Measurements from ENCODE around the gene KLHDC8A. TPM values are rescaled to one million over a fixed set of nuclear protein-coding genes. Genes with fewer than 3 reads are reported as not detected.

Gene KLHDC8A
- total RNA-seq, 1 donor = not detected

GRCh38 chr1:205382561-205382960, 25.8 kb upstream of the KLHDC8A start:
- Histone ChIP-seq H2AFZ (ENCODE audit: low read length) (no peak overlapping the region), H3K27me3 (ENCODE audit: insufficient read depth, low read length) (peaks cover 6% of the 10 kb centered on the region), H3K4me3 (ENCODE audit: insufficient read depth, low read length) (no peak overlapping the region), H3K4me2 (ENCODE audit: insufficient read depth, low read length) (no peak overlapping the region), H3K9me3 (ENCODE audit: low read depth, low read length) (no peaks in the 10 kb centered on the region), H3K36me3 (ENCODE audit: insufficient read depth, low read length) (no peaks in the 10 kb centered on the region), H3K27ac (ENCODE audit: low read depth, low read length) (no peak overlapping the region), H3K79me2 (ENCODE audit: insufficient read depth, low read length) (no peaks in the 10 kb centered on the region), H3K4me1 (ENCODE audit: insufficient read depth, low read length) (no peaks in the 10 kb centered on the region), H4K20me1 (ENCODE audit: insufficient read depth, low read length) (no peaks in the 10 kb centered on the region)
- no peak for DNase-seq (ENCODE audit: insufficient read length, low spot score, missing footprints)
- no peak for TF ChIP-seq CTCF (IDR thresholded peaks at IDR 0.05; ENCODE audit: extremely low read depth, low read depth, low read length)

- Histone ChIP-seq H3K9me3 (ENCODE audit: low read depth, low read length) (no peaks in the 10 kb centered on the region), H4K20me1 (ENCODE audit: insufficient read depth, low read length) (no peaks in the 10 kb centered on the region), H3K79me2 (ENCODE audit: insufficient read depth, low read length) (no peaks in the 10 kb centered on the region), H3K4me3 (ENCODE audit: insufficient read depth, low read length) (no peak overlapping the region), H3K4me2 (ENCODE audit: insufficient read depth, low read length) (no peak overlapping the region), H3K36me3 (ENCODE audit: insufficient read depth, low read length) (no peaks in the 10 kb centered on the region), H3K27ac (ENCODE audit: low read depth, low read length) (no peak overlapping the region), H3K27me3 (ENCODE audit: insufficient read depth, low read length) (peaks cover 6% of the 10 kb centered on the region), H3K4me1 (ENCODE audit: insufficient read depth, low read length) (peaks cover 5% of the 10 kb centered on the region), H2AFZ (ENCODE audit: low read length) (no peak overlapping the region)
- no peak for DNase-seq (ENCODE audit: insufficient read length, low spot score, missing footprints)
- TF ChIP-seq CTCF (IDR thresholded peaks at IDR 0.05; ENCODE audit: extremely low read depth, low read depth, low read length) = no peak
These were observed 24.6 kb upstream of the KLHDC8A start for GRCh38 chr1:205381305-205381704.

GRCh38 chr1:205380882-205381281, 24.2 kb upstream of the KLHDC8A start:
- Histone ChIP-seq H3K27ac (ENCODE audit: low read depth, low read length) (no peak overlapping the region), H3K36me3 (ENCODE audit: insufficient read depth, low read length) (no peaks in the 10 kb centered on the region), H3K79me2 (ENCODE audit: insufficient read depth, low read length) (no peaks in the 10 kb centered on the region), H3K4me1 (ENCODE audit: insufficient read depth, low read length) (peaks cover 10% of the 10 kb centered on the region), H3K27me3 (ENCODE audit: insufficient read depth, low read length) (peaks cover 5% of the 10 kb centered on the region), H3K4me2 (ENCODE audit: insufficient read depth, low read length) (no peak overlapping the region), H3K9me3 (ENCODE audit: low read depth, low read length) (no peaks in the 10 kb centered on the region), H4K20me1 (ENCODE audit: insufficient read depth, low read length) (no peaks in the 10 kb centered on the region), H2AFZ (ENCODE audit: low read length) (no peak overlapping the region), H3K4me3 (ENCODE audit: insufficient read depth, low read length) (no peak overlapping the region)
- TF ChIP-seq CTCF (IDR thresholded peaks at IDR 0.05; ENCODE audit: extremely low read depth, low read depth, low read length) = no peak
- no peak for DNase-seq (ENCODE audit: insufficient read length, low spot score, missing footprints)

- Histone ChIP-seq H3K27me3 (ENCODE audit: insufficient read depth, low read length) (peaks cover 3% of the 10 kb centered on the region), H2AFZ (ENCODE audit: low read length) (no peak overlapping the region), H3K4me2 (ENCODE audit: insufficient read depth, low read length) (no peak overlapping the region), H4K20me1 (ENCODE audit: insufficient read depth, low read length) (no peaks in the 10 kb centered on the region), H3K27ac (ENCODE audit: low read depth, low read length) (no peak overlapping the region), H3K4me1 (ENCODE audit: insufficient read depth, low read length) (peaks cover 25% of the 10 kb centered on the region), H3K79me2 (ENCODE audit: insufficient read depth, low read length) (no peaks in the 10 kb centered on the region), H3K36me3 (ENCODE audit: insufficient read depth, low read length) (no peaks in the 10 kb centered on the region), H3K4me3 (ENCODE audit: insufficient read depth, low read length) (no peak overlapping the region), H3K9me3 (ENCODE audit: low read depth, low read length) (no peaks in the 10 kb centered on the region)
- TF ChIP-seq CTCF (IDR thresholded peaks at IDR 0.05; ENCODE audit: extremely low read depth, low read depth, low read length) = no peak
- no peak for DNase-seq (ENCODE audit: insufficient read length, low spot score, missing footprints)
These were observed 22.3 kb upstream of the KLHDC8A start for GRCh38 chr1:205379056-205379455.
